ENCODE data around the gene TOPORS.
"Not testable (repeated sequence)": the region's sequence is repeated elsewhere in the genome, so short reads cannot be mapped to it uniquely, and the experiment has no call there.

TOPORS gene

GRCh38 chr9:32526707-32527048 is 25.7 kb downstream of the TOPORS start:
- DNase-seq (ENCODE audit: low read depth), result no peak
- peak overlapping the region; percentile 83 for H3K4me3 ChIP-seq (ENCODE audit: low read depth, low read length)
- no peak for TF ChIP-seq CTCF (conservative IDR thresholded peaks at IDR 0.05; ENCODE audit: low read depth, low read length)

- DNase-seq (ENCODE audit: low read depth), result peak; percentile 94
- TF ChIP-seq CTCF (conservative IDR thresholded peaks at IDR 0.05; ENCODE audit: low read depth, low read length), result peak; percentile 66
- H3K4me3 ChIP-seq (ENCODE audit: low read depth, low read length), result peak within 1 kb of the TSS; percentile 83
Measured at GRCh38 chr9:32526041-32526706, 26.2 kb downstream of the TOPORS start, which contains the start of gene RIGI. TSS of gene RIGI (minus strand) at chr9:32526196. CDS start at chr9:32526166, 30 bp downstream.

DNA sequence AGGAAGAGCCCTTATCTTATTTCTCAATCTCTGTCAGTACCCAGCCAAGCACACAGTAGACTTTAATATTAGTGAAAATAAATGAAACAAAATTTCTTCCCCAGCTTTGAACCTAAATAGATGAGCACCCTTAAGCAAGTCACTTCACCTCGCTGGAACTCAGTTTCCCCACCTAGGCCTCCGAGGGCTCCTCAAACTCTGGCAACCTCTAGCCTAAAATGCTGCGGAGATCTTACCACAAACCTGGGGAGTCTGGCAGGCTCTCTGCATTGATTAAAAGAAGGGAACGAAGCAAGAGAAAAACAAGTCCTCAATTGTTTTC is 26.7 kb downstream of the TOPORS start:
- no peak for TF ChIP-seq CTCF (conservative IDR thresholded peaks at IDR 0.05; ENCODE audit: low read depth, low read length)
- peak overlapping the region; percentile 83 for H3K4me3 ChIP-seq (ENCODE audit: low read depth, low read length)
- no peak for DNase-seq (ENCODE audit: low read depth)

DNA sequence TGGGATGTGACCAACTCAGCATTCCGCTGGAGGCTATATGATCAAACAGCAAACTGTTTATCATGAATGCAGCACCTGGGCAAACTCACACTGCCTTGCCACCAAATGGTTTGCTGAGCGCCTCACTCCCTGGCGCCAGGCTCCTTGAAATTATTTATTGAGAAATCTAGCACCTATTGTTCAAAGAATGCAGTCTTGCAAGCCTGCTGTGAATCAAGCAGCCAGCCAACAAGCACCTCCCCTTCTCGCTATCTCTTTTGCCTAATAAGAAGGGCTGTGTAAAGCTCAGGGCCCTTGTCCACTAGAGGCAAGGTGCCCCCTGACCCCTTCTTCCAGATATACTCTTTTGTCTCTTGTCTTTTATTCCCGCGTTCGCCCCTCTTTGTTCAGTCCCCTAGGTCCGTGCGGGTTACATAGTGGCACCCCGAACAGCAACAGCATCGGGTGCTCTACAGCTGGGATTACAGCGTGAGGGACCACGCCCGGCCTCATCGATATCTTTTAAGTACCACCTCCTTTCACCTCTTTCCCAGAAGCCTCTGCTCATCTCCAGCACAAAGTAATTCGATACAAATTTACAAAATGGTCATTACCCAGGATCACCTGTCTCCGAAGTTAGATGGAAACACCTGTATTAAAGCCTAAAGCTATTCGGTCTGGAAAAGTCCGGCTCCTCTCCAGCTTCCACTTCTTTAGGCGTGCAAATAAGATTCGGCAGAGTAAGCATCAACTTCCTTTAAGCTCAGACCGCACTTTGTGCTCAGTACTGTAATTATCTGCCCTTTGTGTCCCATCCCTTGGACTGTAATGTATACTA is 27.3 kb downstream of the TOPORS start:
- peak; percentile 38 for DNase-seq (ENCODE audit: low read depth)
- no peak for TF ChIP-seq CTCF (conservative IDR thresholded peaks at IDR 0.05; ENCODE audit: low read depth, low read length)

GRCh38 chr9:32524558-32524891 is 27.9 kb downstream of the TOPORS start:
- peak overlapping the region; percentile 83 for H3K4me3 ChIP-seq (ENCODE audit: low read depth, low read length)
- not testable (repeated sequence) for DNase-seq (ENCODE audit: low read depth)

More for the DNA sequence above, 27.3 kb downstream of the TOPORS start:
- peak overlapping the region; percentile 83 for H3K4me3 ChIP-seq (ENCODE audit: low read depth, low read length)

GRCh38 chr9:32523910-32524309 is 28.5 kb downstream of the TOPORS start:
- no peak overlapping the region for H3K4me3 ChIP-seq (ENCODE audit: low read depth, low read length)
- no peak for TF ChIP-seq CTCF (conservative IDR thresholded peaks at IDR 0.05; ENCODE audit: low read depth, low read length)
- DNase-seq (ENCODE audit: low read depth), result no peak

- no peak for DNase-seq (ENCODE audit: low read depth)
- TF ChIP-seq CTCF (conservative IDR thresholded peaks at IDR 0.05; ENCODE audit: low read depth, low read length), result no peak
- H3K4me3 ChIP-seq (ENCODE audit: low read depth, low read length), result no peak overlapping the region
Measured at GRCh38 chr9:32518276-32518675, 34.1 kb downstream of the TOPORS start.

All from choroid plexus epithelial cell (primary cell).